OCI-LY7 (cell line): ENCODE results near the gene SPDYE3.
"Not testable (repeated sequence)": the region's sequence is repeated elsewhere in the genome, so short reads cannot be mapped to it uniquely, and the experiment has no call there.

Source experiments
- EZH2phosphoT487 ChIP-seq: fragments of 200-600 bp; sonication (generic); IDR thresholded peaks from 2 replicates; pipeline ENCODE4 v1.6.1; 2018; ENCODE audit warnings: low read depth, borderline replicate concordance, mild to moderate bottlenecking, mixed run types, antibody characterized with exemption, low read length, moderate library complexity, mixed read lengths
- TF ChIP-seq, protein P1 (sequence below): fragments of 200-600 bp; sonication (generic); conservative IDR thresholded peaks from 2 replicates; pipeline ENCODE4 v1.5.1; 2014; ENCODE audit warnings: mild to moderate bottlenecking, antibody characterized with exemption, low read length, moderate library complexity, mixed read lengths

DNA sequence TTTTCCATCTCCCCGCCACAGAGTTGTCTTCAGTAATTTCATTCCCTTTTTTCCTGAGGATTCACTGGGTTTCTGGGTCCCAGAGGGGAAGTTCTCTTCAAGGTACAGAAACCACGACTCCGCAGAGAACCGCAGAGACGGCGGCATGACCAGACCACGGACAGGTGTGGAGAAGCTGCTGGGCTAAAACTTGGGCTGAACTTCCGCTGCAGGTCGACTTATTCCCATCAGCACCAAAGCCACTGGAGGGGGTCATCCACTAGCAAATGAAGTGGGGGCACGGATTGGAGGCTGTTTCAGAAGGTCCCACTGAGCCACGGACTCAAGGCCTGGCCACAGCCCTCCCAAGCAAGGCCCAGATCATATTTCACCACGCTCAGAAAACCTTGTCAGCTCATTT lies 3.0 kb upstream of the SPDYE3 start:
- TF ChIP-seq, protein P1, sequence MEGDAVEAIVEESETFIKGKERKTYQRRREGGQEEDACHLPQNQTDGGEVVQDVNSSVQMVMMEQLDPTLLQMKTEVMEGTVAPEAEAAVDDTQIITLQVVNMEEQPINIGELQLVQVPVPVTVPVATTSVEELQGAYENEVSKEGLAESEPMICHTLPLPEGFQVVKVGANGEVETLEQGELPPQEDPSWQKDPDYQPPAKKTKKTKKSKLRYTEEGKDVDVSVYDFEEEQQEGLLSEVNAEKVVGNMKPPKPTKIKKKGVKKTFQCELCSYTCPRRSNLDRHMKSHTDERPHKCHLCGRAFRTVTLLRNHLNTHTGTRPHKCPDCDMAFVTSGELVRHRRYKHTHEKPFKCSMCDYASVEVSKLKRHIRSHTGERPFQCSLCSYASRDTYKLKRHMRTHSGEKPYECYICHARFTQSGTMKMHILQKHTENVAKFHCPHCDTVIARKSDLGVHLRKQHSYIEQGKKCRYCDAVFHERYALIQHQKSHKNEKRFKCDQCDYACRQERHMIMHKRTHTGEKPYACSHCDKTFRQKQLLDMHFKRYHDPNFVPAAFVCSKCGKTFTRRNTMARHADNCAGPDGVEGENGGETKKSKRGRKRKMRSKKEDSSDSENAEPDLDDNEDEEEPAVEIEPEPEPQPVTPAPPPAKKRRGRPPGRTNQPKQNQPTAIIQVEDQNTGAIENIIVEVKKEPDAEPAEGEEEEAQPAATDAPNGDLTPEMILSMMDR: not testable (repeated sequence)
- not testable (repeated sequence) for TF ChIP-seq EZH2phosphoT487
